Activated CD8-positive, alpha-beta T cell treated with anti-CD3 and anti-CD28 coated beads, Interleukin-2, amount 10 ng/mL, durations not matched to agents 7 days and 5 days (primary cell): Measurements from ENCODE around the gene PTPN20. TPM values are rescaled to one million over a fixed set of nuclear protein-coding genes. Genes with fewer than 3 reads are reported as not detected.
"Not testable (repeated sequence)": the region's sequence is repeated elsewhere in the genome, so short reads cannot be mapped to it uniquely, and the experiment has no call there.

ENCODE experiments used
- ATAC-seq: fragments of 150-1000 bp; cut with Tn5 transposase; one replicate; pipeline ENCODE4 v1.10.0; 2021; ENCODE audit warnings: moderate library complexity
- CTCF ChIA-PET: fragments of 350-600 bp; sonication (Branson Sonifier 250); formaldehyde crosslinking; loops from one replicate; lab custom pipeline; 2021; ENCODE audit warnings: antibody characterized with exemption; lab: Charles Lee
- POLR2A ChIA-PET: fragments of 350-600 bp; sonication (Branson Sonifier 250); formaldehyde crosslinking; loops from one replicate; lab custom pipeline; 2021; ENCODE audit warnings: antibody characterized with exemption; lab: Charles Lee
- DNase-seq: peaks from one replicate; pipeline ENCODE4 v3.0.0-alpha.2; 2020
- H3K27ac Mint-ChIP-seq: one replicate; pipeline ENCODE4 v1.8.0; 2021; ENCODE audit warnings: mild to moderate bottlenecking, mixed read lengths
- H3K27me3 Mint-ChIP-seq: one replicate; pipeline ENCODE4 v1.8.0; 2021; ENCODE audit warnings: low read depth, mixed read lengths
- H3K36me3 Mint-ChIP-seq: one replicate; pipeline ENCODE4 v1.8.0; 2021; ENCODE audit warnings: low read depth, mixed read lengths
- H3K4me1 Mint-ChIP-seq: one replicate; pipeline ENCODE4 v1.8.0; 2021; ENCODE audit warnings: low read depth, mixed read lengths
- H3K4me3 Mint-ChIP-seq: one replicate; pipeline ENCODE4 v1.8.0; 2021; ENCODE audit warnings: mild to moderate bottlenecking, mixed read lengths
- H3K9me3 Mint-ChIP-seq: one replicate; pipeline ENCODE4 v1.8.0; 2022; ENCODE audit warnings: mixed read lengths; ENCODE audit not compliant: insufficient read depth
- total RNA-seq, 2 experiments: library from RNA; stranded (reverse); gene quantifications; one replicate each; pipeline ENCODE4 v1.2.3, GENCODE V29; 2021

The PTPN20 gene
- total RNA-seq, 2 experiments from 2014 or later = not detected

GRCh38 chr10:46980223-46980622, 69.0 kb downstream of the PTPN20 start:
- ATAC-seq, H3K36me3 Mint-ChIP-seq, H3K27me3 Mint-ChIP-seq, H3K4me3 Mint-ChIP-seq, POLR2A ChIA-PET, DNase-seq, H3K27ac Mint-ChIP-seq, CTCF ChIA-PET, H3K9me3 Mint-ChIP-seq, H3K4me1 Mint-ChIP-seq: not testable (repeated sequence)

- H3K27me3 Mint-ChIP-seq, H3K27ac Mint-ChIP-seq, DNase-seq, CTCF ChIA-PET, POLR2A ChIA-PET, H3K9me3 Mint-ChIP-seq, H3K4me3 Mint-ChIP-seq, H3K36me3 Mint-ChIP-seq, H3K4me1 Mint-ChIP-seq: not testable (repeated sequence)
- peak; percentile 78 for ATAC-seq
Observed at GRCh38 chr10:46987233-46987924, 76.2 kb downstream of the PTPN20 start.

GRCh38 chr10:46992803-46993561, 81.8 kb downstream of the PTPN20 start:
- Mint-ChIP-seq H3K36me3 (no peaks in the 10 kb centered on the region), H3K4me1 (no peaks in the 10 kb centered on the region), H3K9me3 (no peaks in the 10 kb centered on the region), H3K27ac (no peak overlapping the region), H3K4me3 (no peak overlapping the region), H3K27me3 (peaks cover 8% of the 10 kb centered on the region)
- ATAC-seq (no peak), DNase-seq (no peak)
- CTCF ChIA-PET = interaction anchor here (0.7 to 1.8 kb wide), 3 partner anchors 41 to 319 kb away, joined by 3 to 7 read pairs (median 3); no protein-coding TSS in a partner anchor
- POLR2A ChIA-PET = no interaction called here

GRCh38 chr10:46995234-46995633, 84.0 kb downstream of the PTPN20 start:
- no peak for ATAC-seq
- Mint-ChIP-seq H3K27ac (no peak overlapping the region), H3K36me3 (no peaks in the 10 kb centered on the region), H3K4me1 (no peaks in the 10 kb centered on the region), H3K4me3 (no peak overlapping the region), H3K27me3 (peaks cover 8% of the 10 kb centered on the region), H3K9me3 (no peaks in the 10 kb centered on the region)
- DNase-seq = no peak
- CTCF ChIA-PET = interaction anchor here (1.5 kb wide), 1 partner anchor 316 kb away, joined by 3 read pairs; no protein-coding TSS in a partner anchor
- POLR2A ChIA-PET = no interaction called here

- DNase-seq (no peak), ATAC-seq (no peak)
- Mint-ChIP-seq H3K4me3 (no peak overlapping the region), H3K9me3 (no peaks in the 10 kb centered on the region), H3K36me3 (no peaks in the 10 kb centered on the region), H3K27ac (no peak overlapping the region), H3K4me1 (no peaks in the 10 kb centered on the region), H3K27me3 (peaks cover 6% of the 10 kb centered on the region)
- CTCF ChIA-PET = interaction anchor here (1.4 kb wide), 1 partner anchor 26 kb away, joined by 3 read pairs; no protein-coding TSS in a partner anchor
- POLR2A ChIA-PET = no interaction called here
Observed at GRCh38 chr10:46998192-46998591, 87.0 kb downstream of the PTPN20 start.

GRCh38 chr10:46998595-46998994, 87.4 kb downstream of the PTPN20 start:
- no peaks in the 10 kb centered on the region for H3K4me1 Mint-ChIP-seq

GRCh38 chr10:46999217-46999616, 88.0 kb downstream of the PTPN20 start:
- Mint-ChIP-seq H3K27ac (no peak overlapping the region), H3K9me3 (no peaks in the 10 kb centered on the region), H3K36me3 (no peaks in the 10 kb centered on the region), H3K4me1 (no peaks in the 10 kb centered on the region), H3K27me3 (peaks cover 7% of the 10 kb centered on the region), H3K4me3 (no peak overlapping the region)
- CTCF ChIA-PET = interaction anchor here (1.4 kb wide), 1 partner anchor 25 kb away, joined by 3 read pairs; no protein-coding TSS in a partner anchor
- ATAC-seq (no peak), DNase-seq (no peak)
- POLR2A ChIA-PET = no interaction called here

More at GRCh38 chr10:46998595-46998994, 87.4 kb downstream of the PTPN20 start:
- no peak for ATAC-seq
- POLR2A ChIA-PET = no interaction called here
- no peak overlapping the region for H3K27ac Mint-ChIP-seq
- H3K36me3 Mint-ChIP-seq = no peaks in the 10 kb centered on the region
- no peaks in the 10 kb centered on the region for H3K9me3 Mint-ChIP-seq
- no peak overlapping the region for H3K4me3 Mint-ChIP-seq
- DNase-seq = no peak
- peaks cover 7% of the 10 kb centered on the region for H3K27me3 Mint-ChIP-seq
- CTCF ChIA-PET = interaction anchor here (1.4 kb wide), 1 partner anchor 26 kb away, joined by 3 read pairs; no protein-coding TSS in a partner anchor

GRCh38 chr10:47008769-47009168, 97.5 kb downstream of the PTPN20 start:
- Mint-ChIP-seq H3K27me3 (peaks cover 31% of the 10 kb centered on the region), H3K4me3 (no peak overlapping the region), H3K27ac (no peak overlapping the region), H3K36me3 (no peaks in the 10 kb centered on the region), H3K9me3 (no peaks in the 10 kb centered on the region), H3K4me1 (no peaks in the 10 kb centered on the region)
- DNase-seq = no peak
- POLR2A ChIA-PET = no interaction called here
- no peak for ATAC-seq
- CTCF ChIA-PET = interaction anchor here (2.2 kb wide), 1 partner anchor 16 kb away, joined by 7 read pairs; no protein-coding TSS in a partner anchor

GRCh38 chr10:47009215-47009838, 98.1 kb downstream of the PTPN20 start:
- ATAC-seq = no peak
- no peak overlapping the region for H3K27ac Mint-ChIP-seq
- peaks cover 31% of the 10 kb centered on the region for H3K27me3 Mint-ChIP-seq
- H3K4me1 Mint-ChIP-seq = no peaks in the 10 kb centered on the region
- ChIA-PET POLR2A (no interaction called here), CTCF (interaction anchor here (2.2 kb wide), 1 partner anchor 16 kb away, joined by 7 read pairs; no protein-coding TSS in a partner anchor)
- no peaks in the 10 kb centered on the region for H3K9me3 Mint-ChIP-seq
- no peak for DNase-seq
- H3K36me3 Mint-ChIP-seq = no peaks in the 10 kb centered on the region
- H3K4me3 Mint-ChIP-seq = no peak overlapping the region

- Mint-ChIP-seq H3K4me1 (no peaks in the 10 kb centered on the region), H3K27me3 (peaks cover 31% of the 10 kb centered on the region), H3K9me3 (no peaks in the 10 kb centered on the region), H3K4me3 (no peak overlapping the region), H3K27ac (no peak overlapping the region), H3K36me3 (no peaks in the 10 kb centered on the region)
- POLR2A ChIA-PET = no interaction called here
- no peak for ATAC-seq
- CTCF ChIA-PET = interaction anchor here (2.2 kb wide), 1 partner anchor 15 kb away, joined by 7 read pairs; no protein-coding TSS in a partner anchor
- DNase-seq = no peak
Observed at GRCh38 chr10:47010036-47010435, 98.8 kb downstream of the PTPN20 start.

- no peak for DNase-seq
- ChIA-PET CTCF (interaction anchor here (1.2 to 1.6 kb wide), 2 partner anchors 13 to 299 kb away, joined by 3 to 6 read pairs; no protein-coding TSS in a partner anchor), POLR2A (no interaction called here)
- no peak for ATAC-seq
- Mint-ChIP-seq H3K9me3 (no peaks in the 10 kb centered on the region), H3K4me3 (no peak overlapping the region), H3K27me3 (peaks cover 25% of the 10 kb centered on the region), H3K27ac (no peak overlapping the region), H3K4me1 (no peaks in the 10 kb centered on the region), H3K36me3 (no peaks in the 10 kb centered on the region)
Observed at GRCh38 chr10:47012214-47012613, 101.0 kb downstream of the PTPN20 start.
